ENCODE results near the gene DHX15. TPM values are rescaled to one million over a fixed set of nuclear protein-coding genes. Genes with fewer than 3 reads are reported as not detected.
A peak's percentile ranks its signal among the peaks of the same experiment; 100 is the strongest.

The DHX15 gene
- total and polyA plus RNA-seq, 9 of the 15 experiments (the other 6 are each of a cell fraction or from before 2014, with no cell fraction given): 165 to 287 (median 208) TPM

MicroRNA genes within 50 kb of the gene (microRNA counts, 767-probe panel; counts per million panel counts)
- microRNA hsa-miR-573: not detected

Small RNA genes lying within 50 kb of the gene (microRNA-seq; reads per million reads assigned to microRNA genes)
- 10.6 reads per million, percentile 57 among the genes with 10 or more reads in this experiment for gene MIR573 (ENCODE audit: borderline microRNAs expressed)

Small RNA genes lying within 50 kb of the gene (small RNA-seq; reads per million reads assigned to genes)
- gene MIR573 (5.1 reads per million, percentile 93 among the genes with 10 or more reads in this experiment), gene RN7SL16P (not detected)

Other genes with a start within 250 kb of the DHX15 start
- not detected in 2 replicates for gene SOD3, start 211.0 kb upstream of the DHX15 start, total RNA-seq (2014; rRNA removed)
- gene SOD3, start 211.0 kb upstream of the DHX15 start, total RNA-seq (2014; rRNA removed; fragmentation: Illumina TruSeq; extraction: Trizol): not detected in 2 replicates
- not detected in 2 replicates for gene SOD3, start 211.0 kb upstream of the DHX15 start, total RNA-seq (2015; rRNA removed; fragmentation: Illumina TruSeq; extraction: Trizol)
- gene SOD3, start 211.0 kb upstream of the DHX15 start, total RNA-seq (2021): 0.31 and 0.36 TPM in 2 replicates
- not detected in 2 replicates for gene SOD3, start 211.0 kb upstream of the DHX15 start, polyA plus RNA-seq (2011; rRNA removed)
- 0.10 and 0.12 TPM in 2 replicates for gene SOD3, start 211.0 kb upstream of the DHX15 start, polyA plus RNA-seq (2014; fragmentation: Illumina TruSeq; extraction: Trizol)
- gene SOD3, start 211.0 kb upstream of the DHX15 start, polyA plus RNA-seq (2014; fragmentation: Nextera tagmentation; extraction: Ambion mirVana): not detected
- 0.23 and 0.24 TPM in 2 replicates for gene SOD3, start 211.0 kb upstream of the DHX15 start, polyA plus RNA-seq (2014; rRNA removed)

Data from K562 (cell line).